Effector memory CD8-positive, alpha-beta T cell (primary cell): Measurements from ENCODE around the gene AP1M1.

Experiments used
- ATAC-seq: fragments of 150-1000 bp; cut with Tn5 transposase; replicated peaks from 2 replicates; pipeline ENCODE4 v1.10.0; 2021; ENCODE audit warnings: mild to moderate bottlenecking, moderate library complexity
- DNase-seq, 3 experiments: peaks; one replicate each; pipeline ENCODE4 v3.0.0; 2021
- H3K27ac Mint-ChIP-seq, 2 donors: one replicate each; pipeline ENCODE4 v1.8.0; 2022; ENCODE audit warnings: mild to moderate bottlenecking in 2 of 2, mixed read lengths in 2 of 2, moderate library complexity in 2 of 2
- H3K27me3 Mint-ChIP-seq, 2 donors: one replicate each; pipeline ENCODE4 v1.8.0; 2022; ENCODE audit warnings: mixed read lengths in 2 of 2
- H3K36me3 Mint-ChIP-seq: one replicate; pipeline ENCODE4 v1.8.0; 2022; ENCODE audit warnings: mild to moderate bottlenecking, moderate library complexity, mixed read lengths; ENCODE audit not compliant: insufficient read depth
- H3K4me1 Mint-ChIP-seq, 2 donors: one replicate each; pipeline ENCODE4 v1.8.0; 2022; ENCODE audit warnings: low read depth in 2 of 2, mixed read lengths in 2 of 2
- H3K4me3 Mint-ChIP-seq, 2 donors: one replicate each; pipeline ENCODE4 v1.8.0; 2022; ENCODE audit warnings: mild to moderate bottlenecking in 2 of 2, mixed read lengths in 2 of 2, moderate library complexity in 2 of 2
- H3K9me3 Mint-ChIP-seq, 2 donors: one replicate each; pipeline ENCODE4 v1.8.0; 2022; ENCODE audit warnings: mixed read lengths in 2 of 2

The AP1M1 gene

DNA sequence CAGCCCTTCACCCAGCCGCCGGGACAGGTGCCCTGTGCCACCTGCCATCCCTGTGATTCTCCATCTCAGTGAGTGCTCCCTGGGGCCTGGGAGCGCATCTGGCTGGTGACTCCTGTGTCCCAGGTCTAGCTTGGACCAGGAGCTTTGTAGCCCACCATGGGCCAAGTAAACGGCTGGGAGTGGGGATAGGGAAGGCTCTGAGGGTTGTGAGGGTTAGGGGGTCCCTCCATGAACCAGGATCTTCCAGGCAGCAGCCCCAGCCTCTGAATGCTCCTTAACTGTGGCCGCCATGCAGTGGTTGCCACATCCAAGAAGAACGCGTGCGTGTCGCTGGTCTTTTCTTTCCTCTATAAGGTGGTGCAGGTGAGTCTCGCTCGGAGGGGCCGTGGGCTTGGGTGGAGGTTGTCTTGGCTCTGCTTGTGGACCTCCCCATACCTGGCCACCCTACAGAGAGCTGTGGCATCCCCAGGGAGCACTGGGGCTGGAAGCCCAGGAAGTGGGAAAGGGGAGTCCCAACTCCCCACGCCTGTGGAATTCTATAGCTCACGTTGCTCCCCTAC lies 8.4 kb downstream of the AP1M1 start:
- ATAC-seq (no peak), DNase-seq (no peak)
- Mint-ChIP-seq H3K4me3 (no peak overlapping the region), H3K36me3 (peaks cover 73% of the 10 kb centered on the region), H3K27me3 (no peaks in the 10 kb centered on the region), H3K27ac (peak overlapping the region in 1 of 2 donors; percentile 7), H3K9me3 (no peaks in the 10 kb centered on the region), H3K4me1 (peaks cover 17 to 19% of the 10 kb centered on the region in 2 donors)

DNA sequence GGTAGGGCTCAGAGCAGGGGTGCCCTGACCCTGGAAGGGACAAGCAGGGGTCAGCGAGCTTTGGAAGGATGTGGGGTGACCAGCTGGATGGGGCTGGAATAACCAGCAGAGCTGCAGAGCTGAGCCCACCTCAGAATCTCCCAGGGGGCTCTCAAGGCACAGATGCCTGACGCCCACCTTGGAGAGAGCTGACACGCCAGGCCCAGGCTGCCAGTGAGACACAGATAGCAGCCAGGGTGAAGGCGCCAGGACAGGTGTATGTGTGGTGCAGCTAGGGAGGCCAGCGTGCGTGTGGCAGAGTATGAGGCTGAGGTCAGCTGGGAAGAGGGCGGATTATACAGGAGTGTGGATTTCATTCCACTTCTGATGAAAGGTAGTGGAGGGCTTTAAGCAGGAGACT lies 8.9 kb downstream of the AP1M1 start:
- peaks cover 73% of the 10 kb centered on the region for H3K36me3 Mint-ChIP-seq

DNA sequence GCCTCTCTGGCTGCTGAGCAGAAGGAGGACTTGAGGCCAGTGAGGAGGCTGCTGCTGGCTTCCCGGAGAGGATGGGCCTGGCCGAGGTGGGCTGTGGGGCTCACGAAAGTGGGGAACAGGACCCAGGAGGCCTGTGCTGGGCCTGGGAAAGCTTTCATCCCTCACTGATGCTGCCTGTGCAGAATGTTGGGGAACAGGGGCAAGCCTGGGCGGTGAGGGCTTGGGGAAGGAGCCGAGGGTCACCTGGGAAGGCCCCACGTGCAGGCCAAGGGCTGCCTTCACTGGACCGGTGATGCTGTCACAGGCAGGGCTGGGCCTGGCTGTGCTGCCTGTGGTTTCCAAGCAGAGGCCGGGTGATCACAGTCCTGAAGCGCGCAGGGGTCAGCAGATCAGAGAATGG lies 9.4 kb downstream of the AP1M1 start:
- no peak for DNase-seq
- ATAC-seq = no peak
- Mint-ChIP-seq H3K27me3 (no peaks in the 10 kb centered on the region), H3K4me1 (peaks cover 15 to 16% of the 10 kb centered on the region in 2 donors), H3K27ac (peak overlapping the region in 1 of 2 donors; percentile 7), H3K36me3 (peaks cover 72% of the 10 kb centered on the region), H3K9me3 (no peaks in the 10 kb centered on the region), H3K4me3 (no peak overlapping the region)

More for the DNA sequence above, 8.9 kb downstream of the AP1M1 start:
- no peak overlapping the region for H3K4me3 Mint-ChIP-seq
- peak overlapping the region in 1 of 2 donors; percentile 7 for H3K27ac Mint-ChIP-seq
- DNase-seq (no peak), ATAC-seq (no peak)
- no peaks in the 10 kb centered on the region for H3K9me3 Mint-ChIP-seq
- no peaks in the 10 kb centered on the region for H3K27me3 Mint-ChIP-seq
- H3K4me1 Mint-ChIP-seq = peaks cover 13 to 16% of the 10 kb centered on the region in 2 donors

- peaks cover 74% of the 10 kb centered on the region for H3K36me3 Mint-ChIP-seq
- H3K4me3 Mint-ChIP-seq = no peak overlapping the region
- no peaks in the 10 kb centered on the region for H3K9me3 Mint-ChIP-seq
- ATAC-seq (no peak), DNase-seq (no peak)
- H3K27me3 Mint-ChIP-seq = no peaks in the 10 kb centered on the region
- H3K27ac Mint-ChIP-seq = no peak overlapping the region
- peaks cover 15 to 21% of the 10 kb centered on the region in 2 donors for H3K4me1 Mint-ChIP-seq
These were observed 9.8 kb downstream of the AP1M1 start for GRCh38 chr19:16207490-16208025.

DNA sequence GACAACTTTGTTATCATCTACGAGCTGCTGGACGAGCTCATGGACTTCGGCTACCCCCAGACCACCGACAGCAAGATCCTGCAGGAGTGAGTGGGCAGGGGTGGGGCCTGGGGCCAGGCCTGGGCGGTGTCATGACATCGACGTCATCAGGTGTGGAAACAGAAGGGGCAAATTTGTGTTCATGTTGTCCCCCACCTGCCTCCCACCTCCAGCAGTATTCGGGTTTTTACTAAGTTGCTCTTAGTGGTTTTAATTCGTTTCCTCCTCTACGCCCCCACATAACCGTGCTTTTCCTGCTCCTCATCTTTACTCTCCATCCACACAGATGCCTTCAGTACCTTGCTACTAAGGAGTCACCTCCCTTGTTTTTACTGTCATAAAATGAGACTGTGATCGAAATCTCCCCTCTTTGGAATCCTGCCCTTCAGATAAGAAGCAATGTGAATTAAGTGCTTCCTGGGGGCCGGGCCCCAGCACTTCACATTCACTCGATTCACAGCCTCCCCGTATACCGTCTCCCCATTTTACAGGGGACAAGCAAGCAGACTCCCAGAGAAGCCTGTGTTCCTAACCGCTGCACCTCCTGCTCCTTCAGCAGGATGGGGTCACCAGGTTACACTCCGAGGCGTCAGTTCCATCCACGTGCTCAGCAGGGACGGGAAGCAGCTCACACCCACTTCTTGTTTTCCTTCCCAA lies 10.5 kb downstream of the AP1M1 start:
- Mint-ChIP-seq H3K9me3 (no peaks in the 10 kb centered on the region), H3K4me3 (no peak overlapping the region), H3K27ac (peak overlapping the region in 1 of 2 donors; percentile 89), H3K27me3 (no peaks in the 10 kb centered on the region), H3K36me3 (peaks cover 70% of the 10 kb centered on the region), H3K4me1 (peaks cover 15 to 27% of the 10 kb centered on the region in 2 donors)
- DNase-seq (no peak), ATAC-seq (no peak)

GRCh38 chr19:16208847-16209665 lies 11.3 kb downstream of the AP1M1 start:
- no peaks in the 10 kb centered on the region for H3K27me3 Mint-ChIP-seq
- no peaks in the 10 kb centered on the region for H3K9me3 Mint-ChIP-seq
- DNase-seq (no peak), ATAC-seq (no peak)
- no peak overlapping the region for H3K4me3 Mint-ChIP-seq
- H3K36me3 Mint-ChIP-seq = peaks cover 69% of the 10 kb centered on the region
- peaks cover 18 to 34% of the 10 kb centered on the region in 2 donors for H3K4me1 Mint-ChIP-seq
- peak overlapping the region; percentile 69 to 73 for H3K27ac Mint-ChIP-seq

GRCh38 chr19:16210168-16210567 lies 12.5 kb downstream of the AP1M1 start:
- no peak for ATAC-seq
- peaks cover 66% of the 10 kb centered on the region for H3K36me3 Mint-ChIP-seq

GRCh38 chr19:16213076-16213475 lies 15.4 kb downstream of the AP1M1 start:
- Mint-ChIP-seq H3K27me3 (no peaks in the 10 kb centered on the region), H3K36me3 (peaks cover 66% of the 10 kb centered on the region), H3K4me3 (no peak overlapping the region), H3K27ac (peak overlapping the region; percentile 36 to 70), H3K9me3 (no peaks in the 10 kb centered on the region), H3K4me1 (peaks cover 27 to 46% of the 10 kb centered on the region in 2 donors)
- no peak for DNase-seq
- no peak for ATAC-seq

More at GRCh38 chr19:16210168-16210567, 12.5 kb downstream of the AP1M1 start:
- Mint-ChIP-seq H3K4me1 (peaks cover 20 to 36% of the 10 kb centered on the region in 2 donors), H3K27me3 (no peaks in the 10 kb centered on the region), H3K9me3 (no peaks in the 10 kb centered on the region), H3K4me3 (no peak overlapping the region), H3K27ac (no peak overlapping the region)
- no peak for DNase-seq

- H3K27ac Mint-ChIP-seq = peak overlapping the region; percentile 50 to 83
- peaks cover 0 to 5% of the 10 kb centered on the region in 2 donors for H3K9me3 Mint-ChIP-seq
- no peaks in the 10 kb centered on the region for H3K27me3 Mint-ChIP-seq
- peak overlapping the region in 1 of 2 donors; percentile 15 for H3K4me3 Mint-ChIP-seq
- ATAC-seq (no peak), DNase-seq (no peak)
- H3K36me3 Mint-ChIP-seq = peaks cover 50% of the 10 kb centered on the region
- H3K4me1 Mint-ChIP-seq = peaks cover 32 to 47% of the 10 kb centered on the region in 2 donors
These were observed 19.3 kb downstream of the AP1M1 start for GRCh38 chr19:16216744-16217670.

- Mint-ChIP-seq H3K27me3 (no peaks in the 10 kb centered on the region), H3K36me3 (peaks cover 49% of the 10 kb centered on the region), H3K4me3 (no peak overlapping the region), H3K9me3 (peaks cover 0 to 5% of the 10 kb centered on the region in 2 donors), H3K27ac (no peak overlapping the region), H3K4me1 (peaks cover 26 to 38% of the 10 kb centered on the region in 2 donors)
- DNase-seq = no peak
- no peak for ATAC-seq
These were observed 20.2 kb downstream of the AP1M1 start for GRCh38 chr19:16217716-16218451.

DNA sequence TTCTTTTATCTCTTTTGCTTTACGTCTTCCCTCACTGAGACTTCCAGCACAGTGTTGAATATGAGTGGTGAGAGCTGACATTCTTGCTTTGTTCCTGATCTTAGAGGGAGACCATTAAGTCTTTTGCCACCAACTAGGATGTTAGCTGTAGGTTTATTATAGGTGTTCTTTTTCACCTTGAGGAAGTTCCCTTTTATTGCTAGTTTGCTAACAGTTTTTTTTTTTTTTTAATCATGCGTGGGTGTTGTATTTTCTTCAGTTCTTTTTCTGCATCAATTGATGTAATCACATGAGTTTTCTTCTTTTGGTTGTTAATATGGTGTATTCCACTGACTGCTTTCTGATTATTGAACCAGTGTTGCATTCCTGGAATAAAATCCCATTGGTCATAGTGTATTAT lies 21.1 kb downstream of the AP1M1 start:
- no peak for ATAC-seq

GRCh38 chr19:16222806-16223205 lies 25.1 kb downstream of the AP1M1 start:
- DNase-seq (no peak), ATAC-seq (no peak)
- H3K4me3 Mint-ChIP-seq = no peak overlapping the region
- H3K27ac Mint-ChIP-seq = peak overlapping the region in 1 of 2 donors; percentile 15
- no peaks in the 10 kb centered on the region for H3K27me3 Mint-ChIP-seq
- H3K9me3 Mint-ChIP-seq = peaks cover 0 to 5% of the 10 kb centered on the region in 2 donors
- H3K4me1 Mint-ChIP-seq = peaks cover 10 to 11% of the 10 kb centered on the region in 2 donors
- peaks cover 40% of the 10 kb centered on the region for H3K36me3 Mint-ChIP-seq

More for the DNA sequence above, 21.1 kb downstream of the AP1M1 start:
- H3K4me3 Mint-ChIP-seq = no peak overlapping the region
- peak overlapping the region; percentile 27 to 89 for H3K27ac Mint-ChIP-seq
- H3K9me3 Mint-ChIP-seq = peaks cover 0 to 5% of the 10 kb centered on the region in 2 donors
- no peaks in the 10 kb centered on the region for H3K27me3 Mint-ChIP-seq
- H3K4me1 Mint-ChIP-seq = peaks cover 22 to 30% of the 10 kb centered on the region in 2 donors
- DNase-seq = no peak
- peaks cover 56% of the 10 kb centered on the region for H3K36me3 Mint-ChIP-seq
